Activated T-helper 1 cell treated with anti-CD3 and anti-CD28 coated beads, Interleukin-2, amount 50 U/mL, for 16 hours (primary cell): ENCODE data around the gene PDILT.

Experiments used
- DNase-seq, 2 donors: peaks; one replicate each; pipeline ENCODE4 v3.0.0-alpha.2; 2020; ENCODE audit warnings: low read depth in 1 of 2, low spot score in 1 of 2

The PDILT gene

DNA sequence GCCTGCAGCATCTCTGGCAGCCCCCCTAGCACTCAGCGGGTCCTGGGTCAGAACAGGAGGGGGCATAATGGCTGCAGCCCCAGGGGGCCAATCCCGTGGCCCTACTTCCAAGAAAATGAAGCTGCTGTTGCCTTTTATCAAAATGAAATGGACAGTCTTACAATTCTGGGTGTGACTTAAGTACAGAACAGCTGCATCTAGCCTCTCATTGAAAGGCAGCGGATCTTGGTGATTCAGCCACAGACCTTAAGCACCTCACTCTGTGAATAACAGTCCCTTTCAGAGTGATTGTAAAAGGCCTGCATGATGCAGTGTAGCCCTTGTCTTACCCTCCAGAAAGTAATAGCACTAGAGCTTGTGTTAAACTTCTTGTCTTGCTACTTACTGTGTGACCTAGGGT lies 40.5 kb downstream of the PDILT start:
- DNase-seq: no peak

DNA sequence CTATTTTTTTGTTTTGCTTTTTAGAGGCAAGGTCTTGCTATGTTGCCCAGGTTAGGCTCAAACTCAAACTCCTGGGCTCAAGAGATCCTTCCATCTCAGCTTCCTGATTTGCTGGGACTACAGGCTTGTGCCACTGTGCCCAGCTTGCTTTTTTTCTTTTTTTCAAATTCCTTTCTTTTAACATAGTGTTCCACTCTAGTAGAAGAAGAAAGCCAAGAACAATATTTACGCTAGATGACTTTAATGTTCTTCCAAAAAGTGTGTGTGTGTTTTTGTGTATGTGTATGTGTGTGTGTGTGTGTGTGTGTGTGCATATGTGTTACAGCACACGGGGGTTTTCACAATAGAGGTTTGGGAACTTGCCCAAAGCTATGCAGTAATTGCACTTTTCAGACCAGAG lies 41.3 kb downstream of the PDILT start:
- no peak for DNase-seq

DNA sequence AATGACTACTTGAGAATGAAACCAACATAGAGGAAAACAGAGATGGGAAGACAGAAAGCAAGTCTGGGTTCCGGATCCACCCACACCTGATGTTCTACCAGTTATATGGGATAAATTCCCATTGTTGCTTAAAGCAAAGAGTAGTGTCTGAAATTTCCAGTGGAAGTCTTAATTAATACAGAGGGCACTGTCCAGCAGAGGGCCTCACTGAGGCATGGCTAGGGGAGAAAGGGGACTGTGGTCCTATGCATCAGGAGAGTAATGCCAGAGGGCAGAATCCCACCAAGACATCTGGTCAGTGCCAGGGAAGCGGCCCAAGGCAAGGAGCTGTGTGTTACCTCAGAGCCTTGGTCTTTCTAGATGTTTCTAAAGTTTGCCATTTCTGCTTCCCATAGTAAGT lies 44.5 kb downstream of the PDILT start:
- no peak for DNase-seq

DNA sequence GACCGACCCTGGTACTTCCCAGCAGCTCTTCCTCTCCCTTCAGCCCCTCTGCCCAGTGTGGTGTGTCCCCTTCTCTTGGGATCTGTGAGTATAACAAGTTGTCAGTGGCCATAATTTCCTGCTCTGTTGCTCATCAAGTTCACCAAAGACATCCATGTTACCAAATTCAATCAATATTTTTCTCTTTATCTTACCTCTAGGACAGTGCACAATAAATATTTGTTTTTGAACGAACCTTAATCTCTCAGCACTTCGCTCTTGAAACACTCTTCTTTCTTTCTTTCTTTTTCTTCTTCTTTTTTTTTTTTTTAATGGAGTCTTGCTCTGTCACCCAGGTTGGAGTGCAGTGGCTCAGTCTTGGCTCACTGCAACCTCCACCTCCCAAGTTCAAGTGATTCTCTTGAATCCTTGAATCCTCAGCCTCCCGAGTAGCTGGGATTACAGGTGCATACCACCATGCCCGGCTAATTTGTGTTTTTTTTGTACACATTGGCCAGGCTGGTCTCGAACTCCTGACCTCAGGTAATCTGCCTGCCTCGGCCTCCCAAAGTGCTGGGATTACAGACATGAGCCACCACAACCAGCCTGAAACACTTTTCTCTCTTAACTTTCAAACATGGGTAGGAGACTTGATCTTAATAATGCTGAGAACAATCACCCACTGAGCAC lies 49.3 kb downstream of the PDILT start:
- no peak for DNase-seq

DNA sequence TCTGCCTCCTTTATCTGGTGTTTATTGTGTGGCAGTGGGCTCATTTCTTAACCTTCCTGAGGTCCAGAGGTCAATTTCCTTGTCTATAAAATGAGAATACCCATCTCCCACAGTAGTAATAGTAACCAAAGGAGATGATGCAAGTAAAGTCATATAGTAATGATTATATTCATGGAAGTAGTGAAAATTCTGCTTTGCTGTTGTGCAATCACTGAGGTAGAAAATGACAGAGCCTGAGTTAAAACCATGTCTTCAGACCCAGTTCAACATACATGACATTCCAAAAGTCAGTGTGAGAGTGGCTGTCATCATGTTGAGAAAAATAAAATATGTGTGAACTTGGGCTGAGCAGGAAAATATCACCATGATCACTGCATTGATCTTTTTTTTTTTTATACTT lies 51.2 kb downstream of the PDILT start:
- no peak for DNase-seq

DNA sequence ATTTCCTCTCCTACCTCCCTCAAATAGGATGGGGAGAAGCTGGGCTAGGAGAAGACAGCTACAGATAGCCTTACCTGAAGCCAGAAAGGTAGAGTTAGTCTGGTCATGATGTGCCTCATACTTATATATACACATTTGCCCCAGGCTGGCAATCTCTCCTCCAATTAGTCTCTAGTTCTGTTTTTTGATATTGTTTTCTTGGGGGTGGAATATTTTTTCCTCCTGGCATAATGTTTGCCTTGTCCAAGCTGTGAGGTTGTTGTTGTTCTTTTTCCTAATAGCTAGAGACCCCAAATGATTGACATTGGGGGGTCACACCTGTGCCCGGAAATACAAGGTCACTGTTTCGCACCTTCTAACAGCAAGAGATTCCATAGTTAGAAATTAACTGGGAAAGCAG lies 51.9 kb downstream of the PDILT start, which contains the start of gene UMOD:
Gene UMOD (minus strand): TSS at position 101 of the 400 bp plus-strand sequence. CDS start 1,978 bp downstream, outside the sequence.
- DNase-seq: no peak

DNA sequence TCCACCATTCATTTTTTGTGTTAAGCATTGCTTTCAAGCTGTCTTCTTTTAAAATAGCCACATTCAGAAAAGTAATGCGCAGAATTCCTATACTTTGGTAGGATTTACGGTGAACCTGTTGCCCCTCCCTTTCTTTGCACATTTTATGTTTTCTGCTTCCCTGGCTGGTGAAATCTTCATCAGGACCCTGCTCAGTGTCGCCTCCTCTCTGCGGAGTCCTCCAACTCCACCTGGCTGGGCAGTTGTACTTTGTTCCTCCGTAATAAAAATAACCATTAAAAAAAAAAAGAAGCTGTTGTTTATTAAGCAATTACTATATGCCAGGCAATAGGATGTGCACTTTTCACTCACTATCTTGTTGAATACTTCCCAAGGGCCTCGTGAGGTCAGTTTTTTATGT lies 54.9 kb downstream of the PDILT start:
- DNase-seq: no peak

DNA sequence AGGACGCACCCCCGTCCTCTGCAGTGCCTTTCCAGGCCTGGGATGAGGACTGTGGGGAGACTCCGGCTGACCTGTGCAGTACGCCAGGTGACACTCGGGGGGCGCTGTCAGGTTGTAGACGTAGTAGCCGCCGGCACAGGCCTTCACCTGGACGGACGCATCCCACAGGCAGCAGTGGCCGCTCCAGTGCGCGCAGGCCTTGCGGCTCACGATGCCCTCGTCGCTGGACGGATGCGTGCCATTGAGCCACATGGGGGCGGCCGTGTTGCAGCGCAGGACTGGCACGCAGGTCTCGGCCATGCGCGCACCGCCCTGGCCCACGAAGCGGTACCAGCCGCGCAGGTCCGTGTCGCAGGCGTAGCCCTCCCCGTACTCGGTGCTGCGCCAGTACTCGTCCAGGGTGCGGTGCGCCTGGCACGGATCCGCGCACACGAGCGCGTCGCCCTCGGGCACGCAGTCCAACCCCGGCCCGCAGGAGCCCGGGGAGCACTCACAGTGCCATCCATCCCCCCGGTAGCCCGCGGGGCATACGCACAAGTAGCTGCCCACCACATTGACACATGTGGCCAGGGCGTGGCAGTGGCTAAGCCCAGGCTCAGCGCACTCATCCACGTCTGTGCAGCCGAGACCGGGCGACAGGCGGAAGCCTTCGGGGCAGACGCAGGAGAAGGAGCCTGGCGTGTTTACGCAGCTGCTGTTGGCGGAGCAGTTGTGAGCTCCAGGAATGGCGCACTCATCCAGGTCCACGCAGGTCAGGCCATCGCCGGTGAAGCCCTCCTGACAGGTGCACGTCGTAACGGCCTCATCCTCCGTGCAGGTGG lies 56.0 kb downstream of the PDILT start:
- no peak for DNase-seq

DNA sequence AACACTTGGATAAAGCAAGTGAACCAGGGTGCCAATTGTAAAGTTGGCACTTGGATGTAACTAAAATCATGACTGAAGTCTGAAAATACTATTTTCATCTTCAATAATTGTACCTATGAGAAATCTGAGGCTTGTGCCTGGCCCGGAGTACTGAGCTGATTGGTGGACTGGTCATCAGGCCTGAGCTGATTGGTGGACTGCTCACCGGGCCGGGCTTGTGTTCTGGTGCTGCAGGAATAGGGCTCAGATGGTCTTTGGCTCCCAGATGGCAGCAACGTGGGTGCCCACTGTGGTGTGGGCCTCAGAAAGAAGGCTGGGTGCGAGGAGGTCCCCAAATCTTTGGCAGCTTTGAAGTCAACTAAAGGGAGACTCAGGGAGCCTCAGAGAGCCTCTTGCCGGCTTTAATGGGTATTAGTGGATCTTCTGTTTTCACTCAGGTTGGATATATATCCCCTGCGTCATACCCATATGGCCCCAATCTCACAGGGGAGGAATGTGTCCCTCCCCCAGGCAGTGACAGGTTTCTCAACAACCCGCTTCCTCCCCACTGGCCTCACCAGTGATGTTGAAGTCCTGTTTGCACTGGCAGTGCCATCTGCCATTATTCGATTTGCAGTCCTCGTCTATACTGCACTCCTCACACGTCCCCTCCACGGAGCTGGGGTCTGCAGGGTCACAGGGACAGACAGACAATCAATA lies 56.7 kb downstream of the PDILT start:
- no peak for DNase-seq

DNA sequence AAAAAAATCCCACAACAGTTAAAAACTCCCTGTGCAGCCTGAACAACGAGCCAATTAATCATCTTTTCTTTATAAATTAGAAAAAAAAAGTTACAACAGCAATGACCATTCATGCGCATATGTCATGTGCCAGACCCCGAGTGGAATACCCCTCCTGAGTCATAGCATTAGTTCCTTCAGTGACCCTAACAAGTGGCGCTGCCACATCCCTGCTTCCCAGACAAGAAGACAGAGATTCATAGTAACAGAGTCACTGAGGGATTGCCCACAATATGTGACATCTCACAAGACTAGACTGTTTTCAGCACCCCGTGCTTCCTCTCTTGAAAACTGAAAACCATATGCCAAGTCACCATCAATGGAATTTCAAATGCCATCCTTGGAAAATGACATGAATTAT lies 59.9 kb downstream of the PDILT start:
- no peak for DNase-seq

DNA sequence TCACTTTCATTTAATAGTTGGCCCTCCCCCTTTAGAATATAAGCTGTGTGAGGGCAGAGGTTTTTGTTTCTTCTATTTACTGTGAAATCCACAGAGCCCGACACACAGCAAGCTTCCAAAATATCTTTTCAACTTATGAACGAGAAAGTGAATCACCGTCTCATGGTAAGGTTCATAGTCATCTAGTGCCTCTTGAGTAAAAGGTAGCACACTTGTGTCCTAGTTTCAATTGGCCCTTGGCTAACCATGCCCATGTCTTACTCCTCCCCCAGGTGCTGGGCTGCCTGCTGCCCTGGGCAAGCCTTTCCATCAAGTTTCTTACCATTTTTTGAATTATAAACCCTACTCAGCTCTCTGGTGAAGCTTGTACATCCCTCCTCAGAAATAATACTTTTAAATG lies 64.8 kb downstream of the PDILT start:
- DNase-seq: no peak

DNA sequence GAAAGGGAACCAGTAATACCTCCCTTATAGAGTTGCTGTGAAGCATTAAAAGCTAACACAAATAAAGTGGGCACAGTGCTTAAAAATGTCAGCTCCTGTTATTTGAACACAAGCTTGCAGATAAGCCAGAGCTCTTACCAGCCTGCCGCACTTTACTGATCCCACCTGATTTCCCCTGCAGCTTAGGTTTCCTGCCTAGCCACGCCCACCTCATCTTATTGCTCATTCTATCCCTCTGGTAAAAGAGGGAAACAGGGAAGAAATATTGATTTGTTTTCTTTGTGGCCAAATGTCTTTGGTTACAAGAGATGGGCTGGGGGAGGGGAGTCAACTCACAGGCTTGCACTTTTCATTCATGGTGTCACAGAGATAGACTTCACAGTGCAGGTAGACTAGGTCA lies 67.6 kb downstream of the PDILT start:
- no peak for DNase-seq

DNA sequence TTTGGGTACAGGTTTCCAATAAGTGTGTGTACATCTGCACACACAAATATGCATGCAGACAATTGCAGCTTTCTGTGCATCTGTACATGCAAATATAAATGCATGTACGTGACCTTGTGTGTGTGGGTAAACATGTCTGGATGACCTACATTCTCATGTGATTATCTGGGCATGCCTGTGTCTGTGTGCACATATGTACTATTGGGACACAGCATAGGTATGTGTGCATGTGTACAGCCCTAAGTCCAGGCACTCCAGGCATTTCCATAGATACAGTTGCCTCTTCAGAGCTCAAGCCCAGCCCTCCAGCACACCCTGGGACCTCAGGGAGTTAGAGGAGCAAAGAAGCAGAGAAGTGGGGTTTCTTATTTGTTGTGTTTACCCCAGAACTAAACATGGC lies 70.1 kb downstream of the PDILT start:
- no peak for DNase-seq

DNA sequence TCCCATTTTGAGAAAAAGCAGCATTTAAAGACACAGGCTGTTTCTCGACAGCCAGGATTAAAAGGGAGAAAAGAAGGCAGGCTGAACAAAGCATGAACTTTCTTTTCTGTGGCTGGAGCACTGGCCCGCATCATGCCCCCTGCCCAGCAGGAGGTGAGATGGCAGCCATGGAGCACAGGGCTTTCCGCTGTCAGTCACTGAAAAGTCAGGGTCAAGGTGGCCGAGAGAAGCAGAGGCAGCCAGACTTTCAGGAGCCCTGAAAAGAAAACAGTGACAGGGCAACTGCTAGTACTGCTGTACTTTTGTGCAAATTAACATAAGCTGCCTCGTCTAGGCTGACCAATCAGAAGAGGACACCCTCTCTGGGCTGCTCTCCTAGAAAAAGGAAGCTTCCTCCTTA lies 71.4 kb downstream of the PDILT start:
- DNase-seq: no peak

DNA sequence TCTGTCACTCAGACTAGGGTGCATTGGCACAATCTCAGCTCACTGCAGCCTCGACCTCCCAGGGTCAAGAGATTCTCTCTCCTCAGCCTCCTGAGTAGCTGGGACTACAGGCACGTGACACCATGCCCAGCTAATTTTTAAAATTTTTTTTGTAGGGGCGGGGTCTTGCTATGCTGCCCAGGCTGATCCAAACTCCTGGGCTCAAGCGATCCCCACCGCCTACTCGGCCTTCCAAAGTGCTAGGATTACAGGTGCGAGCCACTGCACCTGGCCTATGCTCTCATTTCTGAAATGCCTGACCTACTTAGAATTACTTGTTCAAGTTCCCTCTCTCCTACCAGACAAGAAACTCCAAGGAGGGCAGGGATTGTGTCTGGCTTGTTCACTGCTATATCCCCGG lies 72.1 kb downstream of the PDILT start:
- no peak for DNase-seq

DNA sequence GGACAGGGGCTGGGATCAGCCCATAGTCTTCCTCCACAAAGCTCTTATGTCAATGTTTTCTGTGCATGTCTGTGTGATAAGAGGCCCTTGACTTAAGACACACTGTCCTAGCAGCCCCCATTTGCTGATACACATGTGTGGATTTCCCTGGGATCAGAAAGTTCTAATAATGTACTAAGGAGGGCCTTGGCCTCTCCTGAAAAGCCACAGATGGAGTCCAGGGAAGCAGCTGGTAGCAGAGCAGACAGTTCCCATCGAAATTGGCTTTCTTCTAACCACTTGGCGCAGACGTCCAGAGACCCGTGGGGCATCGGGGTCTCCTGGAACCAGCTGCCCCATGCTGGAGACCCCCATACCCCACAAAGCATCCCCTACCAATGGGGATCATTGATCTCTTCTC lies 72.9 kb downstream of the PDILT start:
- DNase-seq: no peak

DNA sequence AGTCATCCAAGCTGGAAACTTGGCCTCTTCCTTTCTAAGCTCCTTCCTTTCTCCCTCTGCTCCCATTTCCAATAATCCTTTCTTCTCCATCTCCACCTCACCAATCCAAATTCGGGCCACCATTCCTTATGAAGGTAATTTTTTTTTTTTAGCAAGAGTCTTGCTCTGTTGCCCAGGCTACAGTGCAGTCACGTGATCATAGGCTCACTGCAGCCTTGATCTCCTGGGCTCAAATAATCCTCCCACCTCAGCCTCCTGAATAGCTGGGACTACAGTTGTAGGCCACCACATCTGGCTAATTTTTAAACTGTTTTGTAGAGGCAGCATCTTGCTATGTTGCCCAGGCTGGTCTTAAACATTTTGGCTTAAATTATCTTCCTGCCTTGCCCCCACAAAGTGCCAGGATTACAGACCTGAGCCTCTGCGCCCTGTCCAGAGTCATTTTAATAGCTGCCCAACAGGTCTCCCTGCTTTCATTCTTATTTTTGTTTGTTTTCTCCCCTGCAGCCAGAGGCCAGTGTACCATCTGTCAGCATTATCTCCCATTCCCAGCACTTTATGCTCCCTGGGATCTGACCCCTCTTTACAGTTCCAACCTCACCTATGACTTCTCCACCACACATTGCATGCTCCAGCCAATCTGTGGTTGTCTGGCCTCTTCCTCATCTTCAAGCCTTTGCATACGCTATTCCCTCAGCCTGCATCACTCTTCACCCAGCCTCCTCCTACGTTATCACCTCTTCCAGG lies 75.0 kb downstream of the PDILT start:
- no peak for DNase-seq

DNA sequence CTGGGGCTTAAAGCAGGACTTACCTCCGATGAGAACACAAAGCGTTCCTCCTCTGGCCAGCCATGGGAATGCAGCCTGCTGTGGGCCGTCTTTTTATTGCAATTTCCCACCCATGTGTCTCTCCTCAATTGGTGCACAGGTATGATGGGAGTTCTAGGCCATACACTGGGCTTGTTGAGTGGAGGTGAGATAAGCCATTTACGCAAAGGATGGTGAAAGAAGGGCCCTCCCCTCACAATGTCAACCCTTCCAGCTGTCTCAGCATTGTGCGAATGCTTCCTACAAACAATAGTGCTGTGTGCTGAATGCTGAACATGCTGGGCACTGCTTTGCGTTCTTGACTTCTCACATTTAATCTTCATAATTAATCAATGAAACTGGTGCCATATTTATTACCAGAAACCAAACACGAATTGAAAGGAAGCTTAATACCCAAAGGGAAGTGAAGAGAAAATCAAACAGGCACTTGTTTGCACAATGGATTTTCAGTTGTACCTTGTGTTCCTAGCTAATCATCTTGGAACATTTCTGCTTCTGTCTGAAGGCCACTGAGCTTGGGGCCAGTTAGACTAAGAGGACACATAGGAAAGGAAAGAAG lies 77.0 kb downstream of the PDILT start, which contains the start of gene GP2:
Gene GP2 (minus strand): TSS at position 70 of the 598 bp plus-strand sequence. CDS start 1,082 bp downstream, outside the sequence.
- DNase-seq: no peak

DNA sequence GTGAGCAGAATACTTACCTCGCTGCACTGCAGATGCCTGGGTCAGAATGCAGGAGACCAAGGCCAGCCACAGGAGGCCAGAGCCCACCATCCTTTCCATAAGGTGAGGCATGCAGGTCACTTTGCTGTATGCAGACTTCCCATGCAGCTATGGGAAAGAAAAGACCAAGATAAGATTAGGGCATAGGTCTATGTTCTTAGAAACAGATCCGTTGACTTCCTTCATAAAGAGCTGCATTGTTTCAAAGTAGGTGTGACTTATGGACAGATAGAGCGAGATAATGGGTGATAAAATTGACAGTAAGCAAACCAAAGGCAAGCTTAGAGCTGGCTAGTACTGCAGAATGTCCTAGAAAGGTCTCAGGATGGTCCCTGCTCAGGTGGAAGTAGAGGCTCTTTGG lies 78.2 kb downstream of the PDILT start:
- DNase-seq: no peak

DNA sequence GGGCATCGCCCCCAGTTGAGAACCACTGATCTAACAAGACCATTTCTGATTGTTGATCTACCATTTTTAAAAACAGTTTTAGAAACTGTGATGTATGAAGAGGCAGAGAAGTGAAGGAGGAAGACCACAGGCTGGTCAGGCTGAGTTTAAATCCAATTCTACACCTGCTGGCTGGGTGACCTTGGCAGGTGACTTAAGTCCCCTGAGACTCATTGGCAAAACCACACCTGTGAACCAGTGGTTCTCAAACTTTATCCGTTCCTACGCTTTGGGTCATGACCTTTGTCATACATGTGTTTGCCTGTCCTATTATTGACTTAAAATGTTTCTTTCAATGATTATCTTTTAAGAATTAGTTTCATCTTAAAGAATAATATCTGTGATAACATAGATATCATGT lies 79.5 kb downstream of the PDILT start:
- DNase-seq: no peak

DNA sequence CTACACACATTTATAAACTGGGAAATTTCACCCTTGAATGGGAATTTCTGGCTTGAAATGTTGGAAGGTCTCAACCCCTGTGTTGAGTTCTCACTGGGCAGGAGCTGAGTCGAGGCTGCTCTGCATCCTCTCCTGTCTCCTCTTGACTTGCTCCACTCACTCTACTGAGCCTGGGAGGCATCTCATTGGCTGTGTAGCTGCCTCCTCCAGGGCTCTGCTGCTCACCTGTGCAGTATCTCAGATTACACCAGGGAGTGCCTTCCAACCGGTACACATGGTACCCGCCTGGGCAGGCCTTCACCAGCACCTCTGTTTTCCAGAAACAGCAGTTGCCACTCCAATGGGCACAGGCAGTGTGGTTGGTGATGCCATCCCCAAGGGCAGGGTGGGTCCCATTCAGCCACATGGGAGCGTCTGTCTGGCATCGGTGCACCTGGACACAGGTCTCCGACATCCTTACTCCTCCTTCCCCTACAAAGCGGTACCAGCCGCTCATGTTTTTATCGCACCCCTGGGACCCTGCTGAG lies 80.9 kb downstream of the PDILT start:
- no peak for DNase-seq
